ENCODE data around the gene GFM1. TPM values are rescaled to one million over a fixed set of nuclear protein-coding genes. Genes with fewer than 3 reads are reported as not detected.

Gene GFM1
- total RNA-seq, 2 experiments from 2014 or later, result 36.5 to 53.7 TPM

GRCh38 chr3:158712443-158712842 is 68.1 kb downstream of the GFM1 start:
- no TSS peak for BruUV-seq (replicated peaks)
- no peaks in the 10 kb centered on the region for H3K4me1 ChIP-seq (ENCODE audit: insufficient read depth, low read length, poor library complexity, severe bottlenecking)
- no peak overlapping the region for H3K4me3 ChIP-seq (ENCODE audit: low read depth, low read length, poor library complexity, severe bottlenecking)
- no peak overlapping the region for H3K4me2 ChIP-seq (ENCODE audit: low read length)
- H3K9me2 ChIP-seq (ENCODE audit: insufficient read depth, low read length), result no peaks in the 10 kb centered on the region
- DNase-seq (ENCODE audit: low spot score), result no peak
- no peak overlapping the region for H2AFZ ChIP-seq (ENCODE audit: low read length)
- no peaks in the 10 kb centered on the region for H4K20me1 ChIP-seq (ENCODE audit: insufficient read depth, low read length)
- intact Hi-C loops (cut with micrococcal nuclease; ENCODE audit: unreplicated experiment), result no loop called here
- H3K9me3 ChIP-seq (ENCODE audit: low read length), result no peaks in the 10 kb centered on the region
- ChIA-PET CTCF (ENCODE audit: unreplicated experiment) (no interaction called here), POLR2A (no interaction called here)
- H3K79me2 ChIP-seq (ENCODE audit: insufficient read depth, low read depth, low read length), result no peaks in the 10 kb centered on the region
- H3K36me3 ChIP-seq (ENCODE audit: insufficient read depth, low read length), result peaks cover 41% of the 10 kb centered on the region
- TF ChIP-seq EZH2phosphoT487 (IDR thresholded peaks at IDR 0.05; ENCODE audit: borderline replicate concordance, low read depth, low read length), result no peak
- TF ChIP-seq CTCF (conservative IDR thresholded peaks at IDR 0.05; ENCODE audit: low read length), result no peak
- H3K27ac ChIP-seq (ENCODE audit: low read depth, low read length, poor library complexity, severe bottlenecking), result no peak overlapping the region

- Histone ChIP-seq H2AFZ (ENCODE audit: low read length) (no peak overlapping the region), H3K9me2 (ENCODE audit: insufficient read depth, low read length) (no peaks in the 10 kb centered on the region), H3K4me2 (ENCODE audit: low read length) (no peak overlapping the region), H3K27ac (ENCODE audit: low read depth, low read length, poor library complexity, severe bottlenecking) (no peak overlapping the region), H3K79me2 (ENCODE audit: insufficient read depth, low read depth, low read length) (no peaks in the 10 kb centered on the region), H3K4me3 (ENCODE audit: low read depth, low read length, poor library complexity, severe bottlenecking) (no peak overlapping the region), H3K4me1 (ENCODE audit: insufficient read depth, low read length, poor library complexity, severe bottlenecking) (no peaks in the 10 kb centered on the region), H3K36me3 (ENCODE audit: insufficient read depth, low read length) (peaks cover 35% of the 10 kb centered on the region), H4K20me1 (ENCODE audit: insufficient read depth, low read length) (no peaks in the 10 kb centered on the region), H3K9me3 (ENCODE audit: low read length) (no peaks in the 10 kb centered on the region)
- intact Hi-C loops (cut with micrococcal nuclease; ENCODE audit: unreplicated experiment), result no loop called here
- ChIA-PET POLR2A (interaction anchor here (0.5 to 1.0 kb wide), 2 partner anchors 14 to 38 kb away, joined by 3 read pairs; no protein-coding TSS in a partner anchor), CTCF (ENCODE audit: unreplicated experiment) (no interaction called here)
- TF ChIP-seq EZH2phosphoT487 (IDR thresholded peaks at IDR 0.05; ENCODE audit: borderline replicate concordance, low read depth, low read length), result no peak
- TF ChIP-seq CTCF (conservative IDR thresholded peaks at IDR 0.05; ENCODE audit: low read length), result no peak
- DNase-seq (ENCODE audit: low spot score), result no peak
- BruUV-seq (replicated peaks), result no TSS peak
Observed at GRCh38 chr3:158713094-158713499, 68.8 kb downstream of the GFM1 start.

GRCh38 chr3:158717576-158717975 is 73.2 kb downstream of the GFM1 start:
- ChIA-PET CTCF (ENCODE audit: unreplicated experiment) (no interaction called here), POLR2A (interaction anchor here (1.0 to 1.4 kb wide), 2 partner anchors 18 to 72 kb away, joined by 3 read pairs; no protein-coding TSS in a partner anchor)
- Histone ChIP-seq H3K4me3 (ENCODE audit: low read depth, low read length, poor library complexity, severe bottlenecking) (no peak overlapping the region), H3K4me1 (ENCODE audit: insufficient read depth, low read length, poor library complexity, severe bottlenecking) (no peaks in the 10 kb centered on the region), H3K79me2 (ENCODE audit: insufficient read depth, low read depth, low read length) (no peaks in the 10 kb centered on the region), H3K4me2 (ENCODE audit: low read length) (no peak overlapping the region), H3K9me3 (ENCODE audit: low read length) (no peaks in the 10 kb centered on the region), H4K20me1 (ENCODE audit: insufficient read depth, low read length) (no peaks in the 10 kb centered on the region), H2AFZ (ENCODE audit: low read length) (no peak overlapping the region), H3K9me2 (ENCODE audit: insufficient read depth, low read length) (no peaks in the 10 kb centered on the region), H3K27ac (ENCODE audit: low read depth, low read length, poor library complexity, severe bottlenecking) (no peak overlapping the region), H3K36me3 (ENCODE audit: insufficient read depth, low read length) (peaks cover 15% of the 10 kb centered on the region)
- no TSS peak for BruUV-seq (replicated peaks)
- intact Hi-C loops (cut with micrococcal nuclease; ENCODE audit: unreplicated experiment), result no loop called here
- no peak for DNase-seq (ENCODE audit: low spot score)
- TF ChIP-seq CTCF (conservative IDR thresholded peaks at IDR 0.05; ENCODE audit: low read length), result no peak
- TF ChIP-seq EZH2phosphoT487 (IDR thresholded peaks at IDR 0.05; ENCODE audit: borderline replicate concordance, low read depth, low read length), result no peak

Measured in OCI-LY7 (cell line).